Activated CD4-positive, alpha-beta T cell treated with anti-CD3 and anti-CD28 coated beads, Interleukin-2, Interleukin-6, amounts not matched to agents 100 ng/mL and 50 ng/mL, durations not matched to agents 16 hours and 8 hours (primary cell): ENCODE measurements around the gene HLA-DRA.
A peak's percentile ranks its signal among the peaks of the same experiment; 100 is the strongest.
"Not testable (repeated sequence)": the region's sequence is repeated elsewhere in the genome, so short reads cannot be mapped to it uniquely, and the experiment has no call there.

ENCODE experiments used
- DNase-seq: peaks from one replicate; pipeline ENCODE4 v3.0.0-alpha.2; 2020

The HLA-DRA gene

GRCh38 chr6:32432050-32432450 lies 7.6 kb upstream of the HLA-DRA start:
- peak; percentile 37 for DNase-seq

GRCh38 chr6:32433950-32434349 lies 5.7 kb upstream of the HLA-DRA start:
- not testable (repeated sequence) for DNase-seq

GRCh38 chr6:32436186-32436585 lies 3.5 kb upstream of the HLA-DRA start:
- no peak for DNase-seq

GRCh38 chr6:32436995-32437836 lies 2.5 kb upstream of the HLA-DRA start:
- DNase-seq: peak; percentile 67

- DNase-seq: no peak
These were observed 548 bp upstream of the HLA-DRA start for GRCh38 chr6:32439139-32439538.

GRCh38 chr6:32442243-32442667 lies 2.6 kb downstream of the HLA-DRA start:
- no peak for DNase-seq

- DNase-seq: no peak
These were observed 3.4 kb downstream of the HLA-DRA start for GRCh38 chr6:32442977-32443552.

GRCh38 chr6:32444433-32444832 lies 4.7 kb downstream of the HLA-DRA start:
- no peak for DNase-seq

- DNase-seq: no peak
These were observed 5.7 kb downstream of the HLA-DRA start for GRCh38 chr6:32445321-32445854.

- no peak for DNase-seq
These were observed 8.2 kb downstream of the HLA-DRA start for GRCh38 chr6:32447932-32448331.

- DNase-seq: no peak
These were observed 9.5 kb downstream of the HLA-DRA start for GRCh38 chr6:32449088-32449736.

GRCh38 chr6:32457054-32457453 lies 17.4 kb downstream of the HLA-DRA start:
- DNase-seq: no peak

- no peak for DNase-seq
These were observed 20.2 kb downstream of the HLA-DRA start for GRCh38 chr6:32459781-32460424.

GRCh38 chr6:32460528-32460927 lies 20.8 kb downstream of the HLA-DRA start:
- DNase-seq: no peak

- DNase-seq: no peak
These were observed 21.8 kb downstream of the HLA-DRA start for GRCh38 chr6:32461493-32461892.

- DNase-seq: peak; percentile 81
These were observed 22.9 kb downstream of the HLA-DRA start for GRCh38 chr6:32462609-32463008.

GRCh38 chr6:32467743-32468503 lies 28.2 kb downstream of the HLA-DRA start:
- not testable (repeated sequence) for DNase-seq

GRCh38 chr6:32472781-32473375 lies 33.2 kb downstream of the HLA-DRA start:
- DNase-seq: no peak

- not testable (repeated sequence) for DNase-seq
These were observed 34.0 kb downstream of the HLA-DRA start for GRCh38 chr6:32473376-32474348.

- DNase-seq: no peak
These were observed 35.9 kb downstream of the HLA-DRA start for GRCh38 chr6:32475392-32476206.
